SK-N-SH (cell line): Measurements from ENCODE around the gene CSNK1G3. TPM values are rescaled to one million over a fixed set of nuclear protein-coding genes. Genes with fewer than 3 reads are reported as not detected.

Source experiments
- CTCF ChIA-PET: fragments of 300-600, 350-600 bp; formaldehyde crosslinking; extraction: SDS; loops from one replicate; lab custom pipeline; 2021; lab: Yijun Ruan, JAX
- POLR2A ChIA-PET: fragments of 350-600 bp; sonication (Branson Sonifier 250); formaldehyde crosslinking; extraction: SDS; loops from one replicate; lab custom pipeline; 2020; ENCODE audit warnings: antibody characterized with exemption, inconsistent platforms; lab: Yijun Ruan, JAX
- DNase-seq: peaks from one replicate; pipeline ENCODE4 v3.0.0; 2012
- H2AFZ ChIP-seq: fragments of 200-600 bp; sonication (generic); 2 replicates; pipeline ENCODE4 v1.8.1; 2016; ENCODE audit warnings: antibody characterized with exemption, mild to moderate bottlenecking, low read depth
- H3F3A ChIP-seq: fragments of 200-600 bp; sonication (generic); replicated peaks from 2 replicates; pipeline ENCODE3; 2016; ENCODE audit warnings: antibody characterized with exemption, mild to moderate bottlenecking; ENCODE audit not compliant: insufficient read depth
- H3K27ac ChIP-seq, 2 experiments: fragments of 200-500 bp in 1 of 2; fragments of 200-600 bp in 1 of 2; sonication (Bioruptor generic) in 1 of 2; sonication (generic), shearing (Covaris generic) in 1 of 2; 2 replicates each; pipeline versions ENCODE4 v1.5.1 to v1.6.1; 2014 to 2016; ENCODE audit warnings: low read depth in 2 of 2, inconsistent platforms in 1 of 2, low read length in 1 of 2, mild to moderate bottlenecking in 1 of 2, mixed read lengths in 1 of 2
- H3K27me3 ChIP-seq: fragments of 200-600 bp; sonication (generic), shearing (Covaris generic); 2 replicates; pipeline ENCODE4 v1.6.1; 2016; ENCODE audit warnings: mixed run types; ENCODE audit not compliant: insufficient read depth
- H3K36me3 ChIP-seq, 2 experiments: fragments of 200-500 bp in 1 of 2; fragments of 200-600 bp in 1 of 2; sonication (Bioruptor generic) in 1 of 2; sonication (generic) in 1 of 2; replicated peaks in 1 of 2; 2 replicates each; pipeline versions ENCODE3 to v1.5.1; 2014 to 2016; ENCODE audit warnings: low read length in 1 of 2, mild to moderate bottlenecking in 1 of 2; ENCODE audit not compliant: insufficient read depth in 2 of 2, control insufficient read depth in 1 of 2
- H3K4me1 ChIP-seq, 2 experiments: fragments of 200-500 bp in 1 of 2; fragments of 200-600 bp in 1 of 2; sonication (Bioruptor generic) in 1 of 2; sonication (generic), shearing (Covaris generic) in 1 of 2; 2 replicates each; pipeline versions ENCODE4 v1.5.1 to v1.6.1; 2014 to 2016; ENCODE audit warnings: low read depth in 1 of 2, low read length in 1 of 2, mixed run types in 1 of 2; ENCODE audit not compliant: insufficient read depth in 2 of 2, control insufficient read depth in 1 of 2
- H3K4me2 ChIP-seq: fragments of 200-600 bp; sonication (generic), shearing (Covaris generic); 2 replicates; pipeline ENCODE4 v1.6.1; 2017; ENCODE audit warnings: mixed run types
- H3K4me3 ChIP-seq, 2 experiments: fragments of 200-500 bp in 1 of 2; fragments of 200-600 bp in 1 of 2; sonication (Bioruptor generic) in 1 of 2; sonication (generic), shearing (Covaris generic) in 1 of 2; 2 replicates each; pipeline versions ENCODE4 v1.5.1 to v1.8.1; 2014 to 2016; ENCODE audit warnings: low read depth in 2 of 2, inconsistent platforms in 1 of 2, low read length in 1 of 2, mild to moderate bottlenecking in 1 of 2, mixed read lengths in 1 of 2, moderate library complexity in 1 of 2
- H3K79me2 ChIP-seq: fragments of 200-600 bp; sonication (generic); 2 replicates; pipeline ENCODE4 v1.8.1; 2017; ENCODE audit warnings: mild to moderate bottlenecking; ENCODE audit not compliant: insufficient read depth
- H3K9ac ChIP-seq: fragments of 200-600 bp; sonication (generic); 2 replicates; pipeline ENCODE4 v1.6.1; 2017; ENCODE audit warnings: mixed run types
- H3K9me2 ChIP-seq: fragments of 200-600 bp; sonication (generic); 2 replicates; pipeline ENCODE4 v1.6.1; 2017; ENCODE audit warnings: mixed run types
- H3K9me3 ChIP-seq: fragments of 200-600 bp; sonication (generic); 2 replicates; pipeline ENCODE4 v1.6.1; 2017; ENCODE audit warnings: mixed run types, mild to moderate bottlenecking, moderate library complexity
- H4K20me1 ChIP-seq: fragments of 200-600 bp; sonication (generic); 2 replicates; pipeline ENCODE4 v1.6.1; 2017; ENCODE audit warnings: mild to moderate bottlenecking, mixed run types; ENCODE audit not compliant: insufficient read depth
- CHD2 ChIP-seq: fragments of 150-350 bp; IDR thresholded peaks from 2 replicates; pipeline ENCODE4 v1.6.1; 2018; ENCODE audit warnings: low read length; ENCODE audit not compliant: partially characterized antibody
- ELF1 ChIP-seq: IDR thresholded peaks from 2 replicates; pipeline ENCODE4 v1.4.0; 2012
- FOSL2 ChIP-seq: IDR thresholded peaks from 2 replicates; pipeline ENCODE4 v1.4.0; 2012; ENCODE audit warnings: low read depth, mild to moderate bottlenecking, moderate library complexity, borderline replicate concordance
- FOXM1 ChIP-seq: IDR thresholded peaks from 2 replicates; pipeline ENCODE4 v1.4.0; 2012; ENCODE audit warnings: low read depth, mild to moderate bottlenecking
- GATA2 ChIP-seq: sonication (generic); formaldehyde crosslinking; IDR thresholded peaks from 2 replicates; pipeline ENCODE4 v1.5.0; 2020; ENCODE audit warnings: mild to moderate bottlenecking, missing genetic modification reagents
- MEF2A ChIP-seq: IDR thresholded peaks from 2 replicates; pipeline ENCODE4 v1.4.0; 2012; ENCODE audit warnings: low read depth, borderline replicate concordance
- RXRA ChIP-seq: IDR thresholded peaks from 2 replicates; pipeline ENCODE4 v1.4.0; 2012; ENCODE audit warnings: low read depth, mild to moderate bottlenecking, borderline replicate concordance
- SIN3A ChIP-seq: IDR thresholded peaks from 2 replicates; pipeline ENCODE4 v1.6.1; 2012; ENCODE audit warnings: low read depth, mild to moderate bottlenecking, low read length, moderate library complexity, borderline replicate concordance
- TCF12 ChIP-seq: IDR thresholded peaks from 2 replicates; pipeline ENCODE4 v1.4.0; 2012
- YY1 ChIP-seq: IDR thresholded peaks from 2 replicates; pipeline ENCODE4 v1.4.0; 2012; ENCODE audit warnings: low read depth, mild to moderate bottlenecking
- WGBS: methylation state at CpG from one replicate; pipeline ENCODE4 v1.1.6; 2017; ENCODE audit warnings: low lambda C conversion rate; 5-methylcytosine and 5-hydroxymethylcytosine counted together
- polyA plus RNA-seq, 3 experiments: library from polyadenylated mRNA; depleted of rRNA; stranded (reverse); fragments of >200 nt; gene quantifications; 2 replicates each; pipeline ENCODE4 v1.2.3, GENCODE V29; 2012
- TF ChIP-seq, protein P1 (sequence below): fragments of 150-350 bp; IDR thresholded peaks from 2 replicates; pipeline ENCODE4 v1.6.1; 2017; ENCODE audit warnings: antibody characterized with exemption, low read length, low read depth, borderline replicate concordance
- TF ChIP-seq, protein P2 (sequence below): fragments of 200-600 bp; sonication (generic); IDR thresholded peaks from 2 replicates; pipeline ENCODE4 v1.6.1; 2017; ENCODE audit warnings: antibody characterized with exemption, mild to moderate bottlenecking, moderate library complexity

The CSNK1G3 gene
- polyA plus RNA-seq, 1 of the 3 experiments (the other 2 are of a cell fraction), result 13.1 TPM

DNA sequence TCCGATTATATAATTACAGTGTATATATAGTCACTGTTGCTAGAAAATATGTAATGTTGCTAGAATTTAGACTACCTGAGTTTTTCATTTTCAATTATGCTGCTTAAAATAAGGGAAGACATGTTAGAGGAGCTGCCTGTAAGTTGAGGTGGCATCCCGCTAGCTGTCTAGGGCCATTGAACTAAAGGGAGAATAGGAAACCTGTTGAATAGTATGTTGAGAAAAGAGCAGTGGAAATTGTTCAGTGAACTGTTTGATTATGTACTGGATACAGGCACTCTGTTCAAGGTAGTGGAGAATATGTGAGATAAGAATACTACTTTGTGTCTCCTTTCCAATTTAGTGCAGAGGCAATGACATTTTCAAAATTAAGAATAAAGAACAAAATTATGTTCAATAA lies 89.6 kb downstream of the CSNK1G3 start:
- WGBS, result 93% methylated on average over 2 of the region's 2 CpGs
- ChIA-PET CTCF (no interaction called here), POLR2A (no interaction called here)

GRCh38 chr5:123605822-123606221 lies 93.8 kb downstream of the CSNK1G3 start:
- CTCF ChIA-PET, result interaction anchor here (1.2 to 6.0 kb wide), 2 partner anchors 11 to 182 kb away, joined by 4 to 22 read pairs; partner anchors contain the start of gene CEP120
- Histone ChIP-seq H3K4me2 (no peak overlapping the region), H3K9me3 (no peaks in the 10 kb centered on the region), H3K9me2 (no peaks in the 10 kb centered on the region), H3K4me1 (no peaks in the 10 kb centered on the region), H3K27ac (no peak overlapping the region), H3K36me3 (peaks cover 58 to 64% of the 10 kb centered on the region in 2 experiments), H3K9ac (no peak overlapping the region), H3K27me3 (no peaks in the 10 kb centered on the region), H2AFZ (no peak overlapping the region), H3K79me2 (no peaks in the 10 kb centered on the region), H3F3A (peaks cover 9% of the 10 kb centered on the region), H4K20me1 (no peaks in the 10 kb centered on the region), H3K4me3 (no peak overlapping the region)
- no peak for DNase-seq
- POLR2A ChIA-PET, result no interaction called here
- TF ChIP-seq FOXM1 (no peak), GATA2 (CRISPR knock-in tag) (no peak), FOSL2 (no peak), MEF2A (no peak), SIN3A (no peak), CHD2 (no peak), YY1 (no peak), ELF1 (no peak), TCF12 (no peak)
- TF ChIP-seq, protein P1, sequence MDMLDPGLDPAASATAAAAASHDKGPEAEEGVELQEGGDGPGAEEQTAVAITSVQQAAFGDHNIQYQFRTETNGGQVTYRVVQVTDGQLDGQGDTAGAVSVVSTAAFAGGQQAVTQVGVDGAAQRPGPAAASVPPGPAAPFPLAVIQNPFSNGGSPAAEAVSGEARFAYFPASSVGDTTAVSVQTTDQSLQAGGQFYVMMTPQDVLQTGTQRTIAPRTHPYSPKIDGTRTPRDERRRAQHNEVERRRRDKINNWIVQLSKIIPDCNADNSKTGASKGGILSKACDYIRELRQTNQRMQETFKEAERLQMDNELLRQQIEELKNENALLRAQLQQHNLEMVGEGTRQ, result no peak
- TF ChIP-seq, protein P2, sequence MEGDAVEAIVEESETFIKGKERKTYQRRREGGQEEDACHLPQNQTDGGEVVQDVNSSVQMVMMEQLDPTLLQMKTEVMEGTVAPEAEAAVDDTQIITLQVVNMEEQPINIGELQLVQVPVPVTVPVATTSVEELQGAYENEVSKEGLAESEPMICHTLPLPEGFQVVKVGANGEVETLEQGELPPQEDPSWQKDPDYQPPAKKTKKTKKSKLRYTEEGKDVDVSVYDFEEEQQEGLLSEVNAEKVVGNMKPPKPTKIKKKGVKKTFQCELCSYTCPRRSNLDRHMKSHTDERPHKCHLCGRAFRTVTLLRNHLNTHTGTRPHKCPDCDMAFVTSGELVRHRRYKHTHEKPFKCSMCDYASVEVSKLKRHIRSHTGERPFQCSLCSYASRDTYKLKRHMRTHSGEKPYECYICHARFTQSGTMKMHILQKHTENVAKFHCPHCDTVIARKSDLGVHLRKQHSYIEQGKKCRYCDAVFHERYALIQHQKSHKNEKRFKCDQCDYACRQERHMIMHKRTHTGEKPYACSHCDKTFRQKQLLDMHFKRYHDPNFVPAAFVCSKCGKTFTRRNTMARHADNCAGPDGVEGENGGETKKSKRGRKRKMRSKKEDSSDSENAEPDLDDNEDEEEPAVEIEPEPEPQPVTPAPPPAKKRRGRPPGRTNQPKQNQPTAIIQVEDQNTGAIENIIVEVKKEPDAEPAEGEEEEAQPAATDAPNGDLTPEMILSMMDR, result no peak

More for the DNA sequence above, 89.6 kb downstream of the CSNK1G3 start:
- Histone ChIP-seq H3K27me3 (no peaks in the 10 kb centered on the region), H3K9me2 (no peaks in the 10 kb centered on the region), H3K4me2 (no peak overlapping the region), H4K20me1 (no peaks in the 10 kb centered on the region), H3K4me3 (no peak overlapping the region), H3K9me3 (no peaks in the 10 kb centered on the region), H3F3A (peaks cover 6% of the 10 kb centered on the region), H3K4me1 (no peaks in the 10 kb centered on the region), H3K9ac (no peak overlapping the region), H3K79me2 (no peaks in the 10 kb centered on the region), H3K27ac (no peak overlapping the region), H2AFZ (no peak overlapping the region), H3K36me3 (peaks cover 54 to 67% of the 10 kb centered on the region in 2 experiments)
- no peak for DNase-seq
- no peak for TF ChIP-seq ELF1
- no peak for TF ChIP-seq RXRA
